Bone marrow (tissue), 2 donors: Measurements from ENCODE around the gene TUBE1.
"Not testable (repeated sequence)": the region's sequence is repeated elsewhere in the genome, so short reads cannot be mapped to it uniquely, and the experiment has no call there.

ENCODE experiments used
- DNase-seq, 2 donors: peaks; one replicate each; lab custom pipeline; 2025; lab: John Stamatoyannopoulos, UW

TUBE1 gene, protein sequence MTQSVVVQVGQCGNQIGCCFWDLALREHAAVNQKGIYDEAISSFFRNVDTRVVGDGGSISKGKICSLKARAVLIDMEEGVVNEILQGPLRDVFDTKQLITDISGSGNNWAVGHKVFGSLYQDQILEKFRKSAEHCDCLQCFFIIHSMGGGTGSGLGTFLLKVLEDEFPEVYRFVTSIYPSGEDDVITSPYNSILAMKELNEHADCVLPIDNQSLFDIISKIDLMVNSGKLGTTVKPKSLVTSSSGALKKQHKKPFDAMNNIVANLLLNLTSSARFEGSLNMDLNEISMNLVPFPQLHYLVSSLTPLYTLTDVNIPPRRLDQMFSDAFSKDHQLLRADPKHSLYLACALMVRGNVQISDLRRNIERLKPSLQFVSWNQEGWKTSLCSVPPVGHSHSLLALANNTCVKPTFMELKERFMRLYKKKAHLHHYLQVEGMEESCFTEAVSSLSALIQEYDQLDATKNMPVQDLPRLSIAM

DNA sequence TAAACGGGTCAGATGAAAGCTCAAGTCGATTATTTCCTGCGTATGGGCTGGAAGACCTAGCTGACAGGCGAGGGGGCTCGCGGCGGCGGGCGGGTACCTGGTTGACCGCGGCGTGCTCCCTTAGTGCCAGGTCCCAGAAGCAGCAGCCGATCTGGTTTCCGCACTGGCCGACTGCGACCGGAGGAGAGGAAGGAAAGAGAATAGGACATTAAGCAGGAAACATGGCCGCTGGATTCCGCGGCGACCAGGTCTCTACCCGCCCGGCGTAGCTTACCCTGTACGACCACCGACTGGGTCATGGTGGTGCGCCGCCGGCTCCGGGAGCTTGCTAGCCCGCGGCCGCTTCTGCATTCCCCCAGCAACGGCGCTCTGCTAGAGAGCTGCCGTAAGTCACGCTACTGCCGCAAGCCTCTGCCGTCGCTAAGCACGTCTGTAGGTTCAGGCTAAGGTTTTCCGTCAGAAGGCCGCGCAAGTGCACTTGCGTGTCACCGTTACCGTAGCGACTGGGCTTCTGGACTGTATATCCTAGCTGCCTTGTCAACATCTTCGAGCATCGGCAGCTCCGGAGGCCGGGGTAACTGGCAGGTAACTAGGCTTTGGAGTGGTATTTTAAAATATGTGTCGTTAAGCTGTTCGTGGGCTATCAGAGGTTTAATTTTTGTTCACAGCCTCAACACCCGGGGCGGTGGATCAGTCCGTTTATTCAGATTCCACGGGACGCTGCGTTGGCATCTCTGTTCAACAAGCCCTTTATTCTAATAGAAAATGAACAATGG is at the start of gene TUBE1, which contains the start of gene FAM229B:
Gene TUBE1, minus strand, starts transcription at position 347 of the 776 bp plus-strand sequence. Its CDS starts 48 bp downstream, at position 299.
Gene FAM229B, plus strand, starts transcription at position 456 of the 776 bp plus-strand sequence. CDS start 11,693 bp downstream, outside the sequence.
- DNase-seq: peak; percentile 61 to 89

DNA sequence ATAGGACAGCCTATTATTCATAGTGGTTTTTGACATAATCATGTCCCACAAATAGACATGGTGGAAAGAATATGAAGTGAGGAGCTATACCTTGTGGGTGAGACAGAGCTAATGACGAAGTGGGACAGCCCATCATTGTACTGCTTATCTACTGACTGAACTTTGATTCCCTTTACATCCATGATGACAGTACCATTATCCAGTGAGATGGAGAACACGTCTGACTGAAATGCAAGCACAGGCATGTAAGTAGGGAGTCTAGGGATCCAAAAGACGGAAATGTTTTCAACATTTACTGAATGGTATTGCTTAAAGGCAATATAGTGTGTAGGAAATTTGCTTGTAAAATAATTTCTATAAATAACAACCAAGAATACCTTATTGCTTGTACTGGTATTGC is 43.6 kb upstream of the TUBE1 start:
- no peak for DNase-seq

DNA sequence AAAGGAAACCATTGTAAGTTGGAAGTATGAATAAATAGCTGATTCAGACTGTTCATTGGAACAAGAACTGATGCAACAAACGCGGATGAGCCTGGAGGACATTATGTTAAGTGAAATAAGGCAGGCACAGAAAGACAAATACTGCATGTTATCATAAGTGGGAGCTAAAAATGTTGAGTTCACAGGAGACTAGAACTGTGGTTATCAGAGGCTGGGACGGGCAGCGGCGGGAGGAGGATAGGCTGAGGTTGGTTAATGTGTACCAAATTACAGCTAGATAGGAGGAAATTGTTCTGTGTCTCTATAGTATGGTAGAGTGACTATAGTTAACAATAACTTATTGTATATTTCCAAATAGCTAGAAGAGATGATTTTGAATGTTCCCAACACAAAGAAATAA is 40.9 kb upstream of the TUBE1 start:
- no peak for DNase-seq

DNA sequence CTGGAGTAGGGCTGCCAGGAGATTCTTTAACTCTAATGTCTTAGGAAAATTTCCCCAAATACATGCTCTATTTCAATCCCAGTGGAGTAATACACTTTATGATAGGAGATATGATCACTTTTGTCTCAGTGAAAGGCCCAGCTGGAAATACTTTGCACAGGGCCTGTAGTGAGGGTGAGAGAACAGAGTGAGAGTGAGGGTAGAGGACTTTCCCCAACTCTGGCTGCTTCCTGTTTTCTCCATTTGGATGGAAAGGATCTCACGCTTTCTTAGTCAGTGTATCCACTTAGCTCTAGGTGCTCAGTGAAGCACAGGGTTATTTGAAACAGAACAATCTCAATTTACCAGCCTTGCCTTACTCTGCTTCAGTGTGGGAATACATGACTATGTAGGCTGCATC is 36.7 kb upstream of the TUBE1 start:
- DNase-seq: no peak

DNA sequence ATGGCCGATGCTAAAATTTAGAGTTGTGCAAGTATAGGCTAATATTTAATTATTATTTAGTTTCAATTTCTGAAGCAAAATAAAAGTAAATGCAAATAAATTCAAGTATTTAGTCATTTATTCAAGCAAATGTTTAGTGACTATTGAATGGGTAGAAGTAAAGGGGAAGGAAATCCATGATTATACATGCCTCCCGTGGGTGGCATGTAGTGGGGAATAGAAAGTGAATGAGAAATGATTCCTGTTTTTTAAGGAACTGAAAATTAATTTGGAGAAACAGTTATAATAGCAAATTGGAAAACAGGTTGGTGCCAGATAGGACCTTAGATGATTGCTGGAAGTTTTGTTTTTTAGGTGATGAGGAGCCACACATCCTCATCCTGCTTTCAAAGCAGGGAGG is 35.5 kb upstream of the TUBE1 start:
- no peak for DNase-seq

DNA sequence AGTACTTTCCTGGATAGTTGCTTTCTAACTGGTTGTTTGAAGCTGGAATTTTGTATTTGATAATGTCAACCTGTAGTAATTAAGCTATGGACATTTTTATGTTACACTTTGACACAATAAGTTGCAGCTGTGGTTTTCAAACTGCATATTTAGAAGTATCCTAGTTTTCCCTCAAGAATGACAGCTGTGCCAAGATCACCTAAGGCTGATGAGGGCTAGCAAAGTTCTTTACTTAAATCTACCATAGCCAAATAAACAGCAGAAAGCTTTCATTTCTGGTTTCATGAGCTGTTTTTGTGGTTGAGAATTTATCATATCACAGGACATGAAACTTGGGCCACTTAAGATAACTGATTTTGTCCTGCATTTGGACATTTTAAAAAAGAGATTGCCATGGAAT is 30.8 kb upstream of the TUBE1 start:
- DNase-seq: no peak

DNA sequence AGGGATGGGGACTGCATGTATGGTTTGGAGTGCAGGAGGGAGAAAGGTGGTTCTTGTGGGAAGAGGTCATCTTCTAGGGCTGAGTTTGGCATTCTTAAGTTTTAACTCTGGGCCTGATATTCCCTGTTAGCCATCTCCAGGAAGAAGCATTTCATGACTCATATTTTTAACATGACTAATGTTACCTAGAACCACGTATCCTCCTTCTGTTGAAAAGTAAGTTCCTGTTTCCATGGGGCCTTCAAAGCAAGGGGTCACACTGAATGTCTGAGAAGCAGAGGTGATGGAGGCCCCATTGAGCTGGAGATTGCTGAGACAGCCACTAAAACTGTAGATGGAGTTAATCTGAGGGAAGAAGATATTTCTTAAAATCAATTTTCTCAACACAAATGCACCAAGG is 30.3 kb upstream of the TUBE1 start:
- peak in 1 of 2 donors; percentile 1 for DNase-seq

DNA sequence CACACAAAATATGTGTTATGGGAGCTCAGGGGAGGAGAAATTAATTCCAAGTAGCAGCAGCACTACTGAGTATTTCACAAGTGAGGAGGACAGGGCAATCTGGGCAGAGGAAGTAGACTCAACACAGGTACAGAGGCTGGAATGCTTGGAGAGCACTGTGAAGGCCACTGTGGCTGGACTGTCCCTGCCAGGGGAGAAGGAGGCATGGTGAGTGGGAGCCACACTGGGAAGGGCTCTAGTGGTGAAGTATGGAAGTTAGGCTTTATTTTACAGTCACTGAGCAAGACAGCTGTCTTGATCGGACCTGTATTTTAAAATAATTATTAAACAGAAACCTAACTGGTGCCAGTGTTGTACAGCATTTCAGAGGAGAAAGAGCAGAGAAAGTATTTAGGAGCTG is 28.9 kb upstream of the TUBE1 start:
- no peak for DNase-seq

DNA sequence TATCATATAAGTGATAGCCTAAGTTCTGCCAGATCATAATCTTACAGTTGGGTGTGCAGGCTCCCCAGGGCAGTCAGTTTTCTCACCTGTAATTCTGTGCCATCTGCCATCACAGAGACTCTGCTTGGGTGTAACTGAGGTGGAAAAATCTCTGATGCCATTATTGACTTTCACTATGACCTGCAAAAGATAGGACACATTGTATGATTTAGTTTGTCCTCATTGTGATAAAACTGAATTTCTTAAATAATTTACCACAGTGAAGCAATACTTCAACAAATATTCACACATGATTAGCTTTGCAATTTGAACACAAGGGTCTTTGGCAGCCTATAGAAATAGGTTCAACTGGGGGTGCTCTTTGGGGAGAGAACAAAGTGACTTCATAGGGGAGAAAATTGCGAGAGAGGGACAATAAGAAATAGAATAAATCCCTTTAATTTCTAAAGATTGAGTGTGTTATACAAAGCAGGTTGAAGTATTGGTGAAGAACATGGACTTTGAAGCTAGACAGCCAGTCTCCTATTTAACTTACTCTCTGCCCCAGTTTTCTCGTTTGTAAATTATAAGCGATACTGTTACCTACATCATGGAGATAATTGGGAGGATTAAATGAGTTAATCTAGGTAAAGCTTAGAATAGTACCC is 27.4 kb upstream of the TUBE1 start:
- DNase-seq: no peak

DNA sequence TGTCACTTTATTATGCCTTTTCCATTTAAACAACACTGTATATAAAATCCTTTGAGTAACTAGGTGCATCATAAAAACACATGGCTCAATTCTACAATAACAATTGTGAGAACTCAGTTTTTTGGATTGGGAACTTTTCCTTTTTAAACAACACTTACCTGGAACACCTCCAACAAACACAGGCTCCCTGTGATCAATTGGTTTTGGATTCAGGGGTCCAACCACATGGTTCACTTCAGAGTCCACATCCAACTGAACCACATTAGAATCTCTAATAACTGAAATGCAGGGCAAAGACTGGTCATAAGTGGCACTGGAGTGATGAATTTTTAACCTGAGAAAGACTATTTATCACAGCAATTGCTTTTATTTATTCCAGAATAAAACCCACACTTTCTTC is 26.6 kb upstream of the TUBE1 start:
- no peak for DNase-seq

DNA sequence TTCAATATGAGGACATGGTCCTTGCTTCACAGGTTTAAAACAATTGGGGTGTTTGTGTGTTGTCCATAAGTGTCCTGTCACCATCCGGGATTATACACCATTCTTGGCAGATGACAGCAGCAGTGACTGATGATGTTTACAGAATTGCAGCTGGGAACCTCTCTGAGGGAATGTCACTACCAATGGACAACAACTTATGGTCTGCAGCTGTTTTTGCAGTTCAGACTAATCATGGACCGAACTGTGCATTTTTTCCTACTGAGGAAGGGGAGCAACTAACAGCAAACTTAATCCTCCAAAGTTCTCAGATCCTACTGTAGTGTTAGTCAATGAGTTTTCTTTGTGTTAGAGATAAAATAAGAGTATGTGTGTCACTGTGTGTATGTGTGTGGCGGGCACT is 26.1 kb upstream of the TUBE1 start:
- no peak for DNase-seq

DNA sequence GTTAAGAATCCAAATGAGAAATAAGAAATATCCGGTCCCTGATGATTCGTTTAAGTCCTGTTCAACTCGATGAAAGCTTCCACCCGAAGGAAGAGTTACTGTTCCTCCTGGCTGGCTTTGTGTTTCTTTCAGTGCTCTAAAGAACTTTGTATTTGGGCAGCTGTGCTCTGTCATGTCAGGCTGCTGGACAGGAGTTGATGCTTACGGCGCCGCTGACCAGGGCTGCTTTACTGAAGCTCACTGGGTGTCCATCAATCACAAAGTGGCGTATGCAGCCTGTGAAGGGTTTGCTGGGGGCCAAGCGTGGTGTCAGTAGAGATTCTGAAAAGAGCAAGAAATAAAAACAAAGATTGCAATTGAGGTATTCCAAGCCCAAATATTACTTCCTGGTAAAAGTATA is 22.0 kb upstream of the TUBE1 start:
- no peak for DNase-seq

DNA sequence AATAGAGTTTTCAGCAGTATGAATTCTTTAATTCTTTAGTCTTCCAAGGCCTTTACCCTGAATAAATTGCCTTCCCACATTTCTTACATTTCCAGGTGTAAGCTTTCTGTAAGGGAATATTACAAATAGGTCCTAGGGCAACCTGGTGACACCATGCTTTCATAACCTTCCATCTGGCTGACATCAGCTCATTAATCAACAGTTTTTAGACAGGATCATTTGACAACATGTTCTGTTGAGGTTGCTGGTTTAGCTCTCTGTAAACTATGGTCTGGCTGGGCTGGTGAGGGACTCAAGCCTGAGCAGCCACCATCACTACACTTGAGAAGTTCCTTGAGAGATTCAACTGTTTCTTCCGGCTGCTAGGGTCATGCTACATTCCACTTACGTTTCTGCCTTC is 19.3 kb upstream of the TUBE1 start:
- DNase-seq: no peak

DNA sequence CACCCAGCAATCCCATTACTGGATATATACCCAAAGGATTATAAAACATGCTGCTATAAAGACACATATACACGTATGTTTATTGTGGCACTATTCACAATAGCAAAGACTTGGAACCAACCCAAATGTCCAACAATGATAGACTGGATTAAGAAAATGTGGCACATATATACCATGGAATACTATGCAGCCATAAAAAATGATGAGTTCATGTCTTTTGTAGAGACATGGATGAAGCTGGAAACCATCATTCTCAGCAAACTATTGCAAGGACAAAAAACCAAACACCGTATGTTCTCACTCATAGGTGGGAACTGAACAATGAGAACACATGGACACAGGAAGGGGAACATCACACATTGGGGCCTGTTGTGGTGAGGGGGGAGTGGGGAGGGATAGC is 18.7 kb upstream of the TUBE1 start:
- DNase-seq: not testable (repeated sequence)

DNA sequence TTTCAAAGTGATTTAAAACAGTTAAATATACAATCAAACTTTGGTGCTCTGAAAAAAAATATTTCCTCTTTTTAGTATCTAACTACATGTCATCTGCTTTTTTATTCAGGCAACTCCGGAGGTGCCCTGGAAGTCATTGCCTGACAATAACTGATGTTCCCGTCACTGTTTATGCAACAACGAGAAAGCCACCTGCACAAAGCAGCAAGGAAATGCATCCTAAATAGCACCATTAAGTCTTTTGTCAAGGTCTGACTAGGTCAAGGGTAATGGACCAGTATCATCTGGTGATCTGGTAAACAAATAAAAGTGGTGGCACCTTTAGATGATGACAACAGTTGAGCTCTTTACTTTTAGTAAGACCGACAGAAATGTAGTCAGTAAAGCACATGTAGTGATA is 13.3 kb upstream of the TUBE1 start:
- DNase-seq: no peak

DNA sequence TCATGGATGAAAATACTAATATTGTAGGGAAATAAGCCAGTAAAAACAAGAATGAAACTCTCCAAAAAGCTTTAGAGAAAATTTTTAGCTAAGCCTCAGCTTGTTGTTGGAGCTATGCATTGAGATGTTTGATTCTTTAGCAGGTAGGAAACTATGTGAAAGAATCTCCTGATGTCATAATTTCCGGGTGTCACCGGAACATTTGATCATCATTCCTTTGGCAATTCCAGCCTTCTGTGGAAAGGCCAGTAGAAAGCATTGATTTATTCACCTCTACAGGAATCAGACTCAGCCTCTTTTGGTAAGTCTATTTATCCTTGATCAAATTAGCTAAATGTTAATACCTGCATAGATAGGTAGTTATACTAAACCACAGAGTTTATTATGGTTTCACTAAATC is 9.6 kb upstream of the TUBE1 start:
- no peak for DNase-seq

DNA sequence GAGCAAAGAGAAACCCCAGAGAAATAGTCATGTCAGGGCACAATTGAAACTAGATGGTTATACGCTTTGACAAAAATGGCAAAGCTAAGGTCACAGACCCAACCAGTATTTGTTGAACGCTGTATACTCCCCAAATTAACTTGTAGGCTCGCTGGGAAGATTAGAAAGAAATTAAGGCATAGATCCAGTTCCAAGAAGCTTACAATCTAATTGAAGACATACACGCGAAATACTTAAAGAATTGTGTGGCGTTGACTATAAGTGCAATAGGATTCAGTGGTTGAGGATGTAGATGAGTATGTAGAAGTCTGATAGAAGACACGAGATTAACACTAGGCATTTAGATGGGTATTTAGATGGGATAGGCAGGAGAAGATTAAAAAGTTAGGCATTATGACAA is 634 bp upstream of the TUBE1 start:
- no peak for DNase-seq

DNA sequence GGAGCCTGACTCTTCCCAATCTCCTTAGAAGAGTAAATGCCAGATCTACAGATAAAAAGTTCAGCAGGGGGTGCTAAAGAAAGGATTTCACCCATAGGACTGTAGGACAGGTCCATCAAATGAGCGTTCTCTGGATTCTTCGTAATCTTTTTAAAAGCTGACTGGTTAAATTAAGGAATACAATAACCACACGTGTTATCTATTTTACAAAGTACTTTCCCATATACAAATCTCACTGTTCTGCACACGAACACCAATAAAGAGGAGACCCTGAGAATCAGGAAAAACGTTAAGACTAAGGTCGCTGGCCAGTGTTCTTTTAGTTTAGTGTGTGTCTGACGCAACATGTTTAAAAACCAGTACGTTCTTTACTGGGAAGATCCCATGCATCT is 542 bp downstream of the TUBE1 start:
- peak in 1 of 2 donors; percentile 8 for DNase-seq

DNA sequence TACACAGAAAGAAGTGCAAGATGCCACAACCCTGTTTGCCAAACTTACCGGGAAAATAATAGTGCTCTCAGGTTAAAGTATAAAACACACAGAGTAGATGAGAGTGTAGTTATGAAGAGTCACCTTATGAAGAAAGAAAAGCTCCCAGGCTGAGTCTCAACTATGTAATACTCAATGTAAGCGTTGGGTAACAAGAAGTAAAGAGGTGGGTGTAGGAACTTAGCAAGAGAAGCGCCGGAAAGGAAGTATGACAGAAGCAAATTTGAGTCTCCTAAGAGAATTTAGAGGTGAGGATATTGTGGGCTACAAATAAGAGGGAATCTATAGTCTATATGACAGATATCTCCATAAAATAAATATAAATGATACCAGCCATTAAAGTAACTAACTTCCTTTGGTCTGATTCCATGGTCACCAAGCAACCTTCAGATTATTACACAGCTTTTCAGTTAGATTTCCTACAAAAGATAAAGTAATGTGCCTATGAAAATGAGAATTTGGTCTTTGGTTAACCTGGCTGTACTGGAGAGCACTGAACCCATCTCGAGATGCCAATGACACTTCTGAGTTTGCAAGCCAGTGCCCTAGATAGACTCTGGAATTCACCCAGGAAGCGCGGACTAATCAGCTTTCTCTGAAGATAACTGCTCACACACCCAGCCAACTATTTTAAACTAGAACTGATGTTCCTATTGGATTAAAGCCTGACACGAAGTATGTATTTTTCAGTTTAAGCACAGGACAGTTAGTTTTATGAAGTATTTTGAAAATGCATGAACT is 1.8 kb downstream of the TUBE1 start:
- DNase-seq: no peak

DNA sequence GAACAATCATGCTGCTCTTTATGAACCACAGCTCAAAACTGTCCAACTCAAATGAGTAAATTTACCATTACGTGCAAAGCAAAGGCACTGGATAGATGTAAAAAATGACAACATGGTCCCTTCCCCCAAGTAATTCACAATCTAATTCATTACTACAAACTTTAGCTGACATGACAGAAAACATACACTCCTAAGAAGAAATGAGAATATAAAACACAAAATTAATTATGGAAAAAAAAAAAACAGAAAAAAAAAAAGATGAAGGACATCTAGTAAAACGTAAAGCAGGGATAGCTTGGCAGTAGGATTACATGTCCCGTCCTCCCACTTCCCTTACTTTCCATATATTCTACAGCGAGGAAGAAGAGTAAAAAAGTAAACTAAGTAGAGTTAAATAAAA is 5.7 kb downstream of the TUBE1 start:
- no peak for DNase-seq

DNA sequence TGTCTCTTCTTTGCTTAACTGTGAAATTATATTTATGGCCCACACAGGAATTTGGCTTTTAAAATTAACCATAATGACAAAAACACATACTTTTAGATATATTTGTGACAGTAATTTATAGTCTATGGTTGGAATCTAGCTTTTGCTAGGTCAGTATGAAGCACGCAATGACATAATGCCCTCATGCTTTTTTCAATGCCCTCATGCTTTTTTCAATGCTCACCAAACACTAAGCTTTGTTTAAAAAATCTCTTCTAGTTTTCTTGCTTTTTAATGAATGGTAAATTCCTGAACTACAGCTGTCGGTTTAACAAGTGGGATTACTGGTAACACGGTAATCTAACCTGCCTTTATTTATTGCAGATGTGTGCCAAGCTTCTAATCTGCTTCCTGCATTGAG is 20.7 kb downstream of the TUBE1 start:
- DNase-seq: no peak

DNA sequence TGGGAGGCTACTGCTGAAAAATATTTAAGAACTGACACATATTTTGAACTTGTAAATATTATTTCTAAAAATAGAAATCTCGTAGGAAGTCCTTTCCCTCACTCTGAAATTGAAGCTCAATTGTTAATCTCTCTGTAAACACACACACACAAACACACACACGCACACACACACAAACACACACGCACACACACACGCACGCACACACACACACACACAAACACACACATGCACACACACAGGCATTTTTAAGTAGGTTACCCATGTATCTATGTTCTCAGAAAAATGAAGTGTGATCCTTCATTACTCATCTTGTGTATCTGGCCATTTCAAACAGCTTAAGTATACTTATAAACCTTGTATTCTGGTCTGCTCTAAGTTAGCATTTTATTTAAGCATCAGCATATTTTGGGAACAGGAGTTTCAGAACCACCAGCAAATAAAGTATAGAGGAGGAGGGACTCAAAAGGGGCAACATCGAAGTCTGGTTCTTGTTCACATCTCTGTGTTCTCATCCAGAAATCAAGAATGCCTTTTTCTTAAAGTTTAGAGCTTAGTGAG is 21.8 kb downstream of the TUBE1 start:
- DNase-seq: no peak
